ENCODE results near the gene CEACAM16. TPM values are rescaled to one million over a fixed set of nuclear protein-coding genes. Genes with fewer than 3 reads are reported as not detected.

Gene CEACAM16
- total and polyA plus RNA-seq, 8 donors = 0.16 to 1.0 (median 0.37) TPM; not detected in 3

DNA sequence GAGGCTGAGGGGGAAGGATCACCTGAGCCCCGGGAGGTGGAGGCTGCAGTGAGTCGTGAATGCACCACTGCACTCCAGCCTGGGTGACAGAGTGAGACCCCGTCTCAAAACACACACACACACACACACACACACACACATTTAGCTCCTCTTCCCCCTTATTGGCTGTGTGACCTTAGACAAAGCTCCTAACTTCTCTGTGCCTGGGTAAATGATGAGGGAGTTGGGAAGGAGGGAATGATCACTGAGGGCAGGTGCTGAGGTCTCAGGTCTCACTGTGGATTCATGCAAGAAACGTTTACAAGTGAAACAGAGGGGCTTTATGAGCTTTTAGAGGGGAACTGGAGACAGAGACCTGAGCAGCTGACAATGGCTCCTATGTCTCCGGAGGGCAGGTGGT is 32.7 kb downstream of the CEACAM16 start:
- no peaks in the 10 kb centered on the region for H3K27me3 ChIP-seq
- ATAC-seq (no peak), DNase-seq (no peak), FAIRE-seq (no peak)
- H3K27ac ChIP-seq = no peak overlapping the region
- peaks cover 0 to 4% (median 0%) of the 10 kb centered on the region in 3 donors for H3K4me1 ChIP-seq
- WGBS, 2 donors = 74 to 75% methylated on average over 5 of the region's 5 CpGs
- TF ChIP-seq, protein P1, sequence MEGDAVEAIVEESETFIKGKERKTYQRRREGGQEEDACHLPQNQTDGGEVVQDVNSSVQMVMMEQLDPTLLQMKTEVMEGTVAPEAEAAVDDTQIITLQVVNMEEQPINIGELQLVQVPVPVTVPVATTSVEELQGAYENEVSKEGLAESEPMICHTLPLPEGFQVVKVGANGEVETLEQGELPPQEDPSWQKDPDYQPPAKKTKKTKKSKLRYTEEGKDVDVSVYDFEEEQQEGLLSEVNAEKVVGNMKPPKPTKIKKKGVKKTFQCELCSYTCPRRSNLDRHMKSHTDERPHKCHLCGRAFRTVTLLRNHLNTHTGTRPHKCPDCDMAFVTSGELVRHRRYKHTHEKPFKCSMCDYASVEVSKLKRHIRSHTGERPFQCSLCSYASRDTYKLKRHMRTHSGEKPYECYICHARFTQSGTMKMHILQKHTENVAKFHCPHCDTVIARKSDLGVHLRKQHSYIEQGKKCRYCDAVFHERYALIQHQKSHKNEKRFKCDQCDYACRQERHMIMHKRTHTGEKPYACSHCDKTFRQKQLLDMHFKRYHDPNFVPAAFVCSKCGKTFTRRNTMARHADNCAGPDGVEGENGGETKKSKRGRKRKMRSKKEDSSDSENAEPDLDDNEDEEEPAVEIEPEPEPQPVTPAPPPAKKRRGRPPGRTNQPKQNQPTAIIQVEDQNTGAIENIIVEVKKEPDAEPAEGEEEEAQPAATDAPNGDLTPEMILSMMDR (IDR thresholded peaks at IDR 0.05) = no peak
- intact Hi-C loops (cut with DNase I) = no loop called here
- H3K4me3 ChIP-seq = no peak overlapping the region
- no peaks in the 10 kb centered on the region for H3K36me3 ChIP-seq
- H3K9me3 ChIP-seq = no peaks in the 10 kb centered on the region

DNA sequence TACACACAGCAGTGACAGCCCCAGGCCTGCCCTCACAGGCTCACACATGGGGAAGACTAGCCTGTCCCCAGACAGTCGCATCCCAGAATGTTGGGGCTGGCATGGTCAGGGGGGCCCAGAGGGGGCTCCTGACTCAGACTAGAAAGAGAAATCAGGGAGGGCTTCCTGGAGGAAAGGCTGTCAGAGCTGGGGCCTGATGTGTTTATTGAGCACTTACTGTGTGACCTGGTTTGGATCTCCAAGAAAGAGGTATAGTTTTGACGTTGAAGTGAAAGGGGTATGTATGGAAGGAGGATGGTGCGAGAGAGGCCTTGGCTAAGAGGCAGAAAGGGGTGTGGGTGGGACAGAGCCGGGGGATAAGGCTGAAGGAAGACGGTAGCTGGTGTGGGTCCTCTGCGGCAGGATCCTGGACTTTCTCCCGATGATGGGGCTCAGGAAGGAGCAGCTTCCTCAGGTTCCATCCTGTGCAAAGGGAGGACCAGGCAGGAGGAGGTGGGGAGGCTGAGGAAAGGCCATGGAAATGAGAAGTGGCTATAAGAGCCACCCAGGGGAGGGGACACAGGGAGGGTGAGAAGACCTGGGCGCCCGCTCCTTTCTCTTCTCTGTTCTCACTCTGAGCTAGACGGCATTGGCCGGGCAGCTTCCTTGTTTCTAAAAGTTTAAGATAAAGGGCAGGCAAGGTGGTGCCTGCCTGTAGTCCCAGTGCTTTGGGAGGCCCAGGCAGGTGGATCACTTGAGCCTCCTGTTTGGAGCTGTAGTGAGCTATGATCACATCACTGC is 33.5 kb downstream of the CEACAM16 start:
- H3K4me3 ChIP-seq = no peak overlapping the region
- H3K4me1 ChIP-seq = peaks cover 0 to 6% (median 0%) of the 10 kb centered on the region in 3 donors
- TF ChIP-seq, protein P1 (IDR thresholded peaks at IDR 0.05) = no peak
- WGBS, 2 donors = 83 to 88% methylated on average over 11 of the region's 11 CpGs
- intact Hi-C loops (cut with DNase I) = no loop called here
- DNase-seq (no peak), FAIRE-seq (no peak), ATAC-seq (no peak)
- no peaks in the 10 kb centered on the region for H3K9me3 ChIP-seq
- no peak overlapping the region for H3K27ac ChIP-seq
- no peaks in the 10 kb centered on the region for H3K27me3 ChIP-seq
- no peaks in the 10 kb centered on the region for H3K36me3 ChIP-seq

DNA sequence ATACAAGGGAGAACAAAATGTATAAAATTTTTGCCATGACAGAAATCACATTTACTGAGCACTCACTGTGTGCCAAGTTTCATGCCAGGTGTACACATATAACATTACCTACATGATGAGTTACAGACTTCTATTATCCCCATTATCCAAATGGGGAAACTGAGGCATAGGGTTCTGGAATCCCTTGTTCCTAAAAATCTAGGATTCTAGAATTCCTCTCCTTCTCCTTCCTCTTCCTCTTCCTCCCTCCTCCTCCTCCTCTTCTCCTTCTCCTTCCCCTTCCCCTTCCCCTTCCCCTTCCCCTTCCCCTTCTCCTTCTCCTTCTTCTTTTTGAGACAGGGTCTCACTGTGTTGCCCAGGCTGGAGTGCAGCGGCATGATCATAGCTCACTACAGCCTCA is 35.4 kb downstream of the CEACAM16 start:
- no peak for FAIRE-seq
- Histone ChIP-seq H3K36me3 (no peaks in the 10 kb centered on the region), H3K27ac (no peak overlapping the region), H3K27me3 (no peaks in the 10 kb centered on the region), H3K9me3 (no peaks in the 10 kb centered on the region), H3K4me3 (no peak overlapping the region), H3K4me1 (peaks cover 0 to 22% (median 9%) of the 10 kb centered on the region in 3 donors)
- no peak for DNase-seq
- TF ChIP-seq, protein P1 (IDR thresholded peaks at IDR 0.05) = no peak
- no peak for ATAC-seq
- intact Hi-C loops (cut with DNase I) = no loop called here
- WGBS, 2 donors = 0 to 46% methylated on average over 1 of the region's 1 CpG

DNA sequence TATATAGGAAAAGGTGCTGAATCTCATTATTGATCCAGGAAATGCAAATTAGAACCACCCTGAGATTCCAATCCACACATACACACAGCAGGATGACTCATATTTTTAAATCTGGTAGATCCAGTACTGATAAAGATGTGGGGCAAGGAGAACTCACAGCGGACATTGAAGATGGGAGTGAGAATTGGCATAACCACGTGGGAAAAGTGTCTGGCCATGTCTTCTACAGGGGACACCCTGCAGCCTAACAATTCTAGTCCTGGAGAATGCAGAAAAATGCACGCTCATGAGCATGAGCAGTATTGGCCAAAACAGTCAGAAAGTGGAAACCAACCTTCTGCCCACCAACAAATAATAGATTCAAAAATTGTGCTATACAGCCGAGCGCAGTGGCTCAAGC is 36.1 kb downstream of the CEACAM16 start:
- Histone ChIP-seq H3K9me3 (no peaks in the 10 kb centered on the region), H3K36me3 (no peaks in the 10 kb centered on the region), H3K4me3 (no peak overlapping the region), H3K27ac (no peak overlapping the region), H3K27me3 (no peaks in the 10 kb centered on the region), H3K4me1 (peaks cover 0 to 28% (median 11%) of the 10 kb centered on the region in 3 donors)
- intact Hi-C loops (cut with DNase I) = no loop called here
- FAIRE-seq (no peak), ATAC-seq (no peak), DNase-seq (no peak)
- WGBS, 2 donors = 70 to 71% methylated on average over 5 of the region's 5 CpGs
- TF ChIP-seq, protein P1 (IDR thresholded peaks at IDR 0.05) = no peak
